GM12878 (cell line): ENCODE measurements around the gene SYCN. TPM values are rescaled to one million over a fixed set of nuclear protein-coding genes. Genes with fewer than 3 reads are reported as not detected.

Experiments used
- ATAC-seq: fragments of 200-7000 bp; cut with Tn5 transposase; 3 replicates; pipeline ENCODE4 v1.9.1; 2020; ENCODE audit warnings: mild to moderate bottlenecking, moderate library complexity
- BruUV-seq: library from RNA; stranded (reverse); fragments of 400-500 nt; replicated peaks from 2 replicates; lab custom pipeline; 2021; lab: Mats Ljungman, UMichigan
- CTCF ChIA-PET: fragments of 300-600 bp; sonication (Branson Sonifier 250); formaldehyde crosslinking; extraction: SDS; loops from one replicate; lab custom pipeline; 2021; ENCODE audit warnings: inconsistent platforms; lab: Yijun Ruan, JAX
- POLR2A ChIA-PET: fragments of 350-600 bp; formaldehyde crosslinking; extraction: SDS; loops from one replicate; lab custom pipeline; 2021; ENCODE audit warnings: inconsistent platforms; lab: Charles Lee
- RAD21 ChIA-PET: fragments of 300-600 bp; sonication (Branson Sonifier 250); formaldehyde crosslinking; loops from one replicate; lab custom pipeline; 2023; ENCODE audit warnings: antibody characterized with exemption; ENCODE audit not compliant: unreplicated experiment; lab: Charles Lee
- SMC1A ChIA-PET: fragments of 300-600 bp; sonication (Branson Sonifier 250); formaldehyde crosslinking; loops from one replicate; lab custom pipeline; 2023; ENCODE audit not compliant: unreplicated experiment, uncharacterized antibody; lab: Charles Lee
- DNase-seq: peaks from one replicate; pipeline ENCODE4 v3.0.0-alpha.2; 2011; ENCODE audit warnings: low read depth, low spot score
- FAIRE-seq: peaks from 3 replicates; lab custom pipeline; 2011; peaks lifted over from hg19 to GRCh38; lab: Jason Lieb, UNC
- H2AFZ ChIP-seq: 2 replicates; pipeline ENCODE4 v1.6.0; 2011; ENCODE audit warnings: low read depth, low read length, control low read depth; ENCODE audit not compliant: control insufficient read depth
- H3K27ac ChIP-seq: 2 replicates; pipeline ENCODE4 v1.5.1; 2011; ENCODE audit warnings: control low read depth; ENCODE audit not compliant: control insufficient read depth, insufficient read depth
- H3K27me3 ChIP-seq, 2 experiments: replicated peaks in 1 of 2; 2 replicates each; pipeline versions ENCODE4 v1.6.0 to v1.6.1; 2011; ENCODE audit warnings: low read length in 1 of 2; ENCODE audit not compliant: control insufficient read depth in 2 of 2, insufficient read depth in 2 of 2
- H3K36me3 ChIP-seq, 2 experiments: 2 replicates each; pipeline ENCODE4 v1.5.1; 2011; ENCODE audit warnings: low read length in 1 of 2; ENCODE audit not compliant: control insufficient read depth in 2 of 2, insufficient read depth in 2 of 2
- H3K4me1 ChIP-seq: 2 replicates; pipeline ENCODE4 v1.6.1; 2011; ENCODE audit warnings: mild to moderate bottlenecking, low read length, moderate library complexity, mixed read lengths; ENCODE audit not compliant: control insufficient read depth, insufficient read depth
- H3K4me2 ChIP-seq: 2 replicates; pipeline ENCODE4 v1.6.0; 2011; ENCODE audit warnings: control low read depth; ENCODE audit not compliant: control insufficient read depth, insufficient read depth
- H3K4me3 ChIP-seq: fragments of 200-600 bp; sonication (generic); 2 replicates; pipeline ENCODE4 v1.5.1; 2016
- H3K79me2 ChIP-seq: 2 replicates; pipeline ENCODE4 v1.6.0; 2011; ENCODE audit warnings: low read length; ENCODE audit not compliant: control insufficient read depth, insufficient read depth
- H3K9ac ChIP-seq: 2 replicates; pipeline ENCODE4 v1.8.0; 2011; ENCODE audit warnings: low read length, control low read depth, mixed read lengths; ENCODE audit not compliant: control insufficient read depth, insufficient read depth
- H3K9me3 ChIP-seq: replicated peaks from 3 replicates; pipeline ENCODE4 v1.5.1; 2011; ENCODE audit warnings: mild to moderate bottlenecking, low read length; ENCODE audit not compliant: control insufficient read depth, insufficient read depth
- H4K20me1 ChIP-seq: 2 replicates; pipeline ENCODE4 v1.6.0; 2011; ENCODE audit not compliant: control insufficient read depth, insufficient read depth
- EED ChIP-seq: sonication (generic); IDR thresholded peaks from 2 replicates; pipeline ENCODE4 v1.6.1; 2016; ENCODE audit warnings: antibody characterized with exemption, low read depth
- EGR1 ChIP-seq, 2 experiments: IDR thresholded peaks; 1 replicate in 1 of 2; 2 replicates in 1 of 2; pipeline ENCODE4 v1.6.1; 2011 to 2012; ENCODE audit warnings: low read depth in 2 of 2, low read length in 2 of 2, borderline replicate concordance in 1 of 2, mild to moderate bottlenecking in 1 of 2, moderate library complexity in 1 of 2
- POU2F2 ChIP-seq: IDR thresholded peaks from 3 replicates; pipeline ENCODE4 v1.6.1; 2011; ENCODE audit warnings: low read depth, mild to moderate bottlenecking, low read length, borderline replicate concordance
- WGBS: methylation state at CpG from one replicate; pipeline ENCODE4 v1.1.6; 2016; ENCODE audit warnings: low lambda C conversion rate; ENCODE audit not compliant: insufficient replicate concordance, insufficient coverage; ENCODE audit errors: missing lambda C conversion rate; 5-methylcytosine and 5-hydroxymethylcytosine counted together
- in situ Hi-C: fragments of 300-500 bp; cut with MboI; formaldehyde crosslinking; loops from 9 replicates; pipeline ENCODE4 v1.14.3; 2018; ENCODE audit warnings: mixed read lengths
- intact Hi-C: fragments of 100-400 bp; cut with micrococcal nuclease; formaldehyde crosslinking; loops from one replicate; pipeline ENCODE4 v1.14.2; 2022; ENCODE audit not compliant: unreplicated experiment
- polyA plus RNA-seq, 11 experiments: library from polyadenylated mRNA; depleted of rRNA in 4 of 11; unstranded in 6 of 11; stranded (reverse) in 5 of 11; fragments of >200 nt; fragmentation: Nextera tagmentation in 4 of 11; fragmentation: Illumina TruSeq in 1 of 11; extraction: Ambion mirVana in 4 of 11; extraction: Trizol in 1 of 11; gene quantifications; 1 replicate in 1 of 11; 2 replicates in 10 of 11; pipeline versions ENCODE4 v1.2.1 to v1.2.3, GENCODE V29; 2011 to 2016; ENCODE audit warnings: inconsistent platforms in 2 of 11, missing spikeins in 2 of 11, low read depth in 1 of 11
- total RNA-seq, 4 experiments: library from RNA; depleted of rRNA in 3 of 4; stranded (reverse); fragments of >200 nt in 3 of 4; fragmentation: Illumina TruSeq in 1 of 4; extraction: Trizol in 1 of 4; gene quantifications; 2 replicates each; pipeline versions ENCODE4 v1.2.1 to v1.2.3, GENCODE V29; 2013 to 2021
- TF ChIP-seq, protein P1 (sequence below): IDR thresholded peaks from 2 replicates; pipeline ENCODE4 v1.6.1; 2011; ENCODE audit warnings: low read depth, low read length, improper control_type of control experiment, borderline replicate concordance
- TF ChIP-seq, protein P2 (sequence below): fragments of 450-650 bp; IDR thresholded peaks from 2 replicates; pipeline ENCODE4 v1.6.1; 2018; ENCODE audit warnings: borderline replicate concordance, mild to moderate bottlenecking; ENCODE audit not compliant: partially characterized antibody
- TF ChIP-seq, protein P3 (sequence below): fragments of 450-650 bp; formaldehyde crosslinking; IDR thresholded peaks from 2 replicates; pipeline ENCODE4 v1.5.0; 2022; ENCODE audit warnings: mild to moderate bottlenecking, missing genetic modification characterization
- TF ChIP-seq, protein P4 (sequence below): fragments of 450-650 bp; IDR thresholded peaks from 2 replicates; pipeline ENCODE4 v1.6.1; 2016; ENCODE audit warnings: mild to moderate bottlenecking, moderate library complexity, borderline replicate concordance
- TF ChIP-seq, protein P5 (sequence below): fragments of 150-350 bp; IDR thresholded peaks from 2 replicates; pipeline ENCODE4 v1.6.1; 2016; ENCODE audit warnings: low read depth, low read length

Gene SYCN
- total and polyA plus RNA-seq, 10 of the 15 experiments (the other 5 are each of a cell fraction or from before 2014, with no cell fraction given), result 0.54 TPM; not detected in 9

DNA sequence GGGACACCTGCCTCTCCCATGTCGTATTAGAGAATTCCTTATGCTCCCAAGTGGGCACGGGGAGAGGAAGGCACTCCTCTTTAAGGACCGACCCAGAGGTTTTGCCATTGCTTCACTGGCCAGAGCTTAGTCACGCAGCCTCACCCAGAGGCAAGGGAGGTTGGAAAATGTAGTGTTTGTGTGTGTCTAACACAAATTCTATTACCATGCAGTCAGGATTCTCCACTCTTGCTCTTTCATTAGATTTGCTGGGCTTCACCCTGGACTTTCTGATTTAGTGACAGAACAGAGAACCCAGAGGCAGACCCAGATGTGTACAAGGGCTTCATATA, 21.9 kb downstream of the SYCN start:
- Histone ChIP-seq H3K36me3 (peaks cover 0 to 2% of the 10 kb centered on the region in 2 experiments; a peak in 2 of 4 replicates), H3K9me3 (no peaks in the 10 kb centered on the region), H3K27me3 (no peaks in the 10 kb centered on the region), H3K27ac (no peak overlapping the region), H3K79me2 (no peaks in the 10 kb centered on the region), H3K4me2 (no peak overlapping the region), H4K20me1 (no peaks in the 10 kb centered on the region; the same call in 1 of the 2 replicates), H3K4me3 (no peak overlapping the region), H2AFZ (no peak overlapping the region), H3K4me1 (no peaks in the 10 kb centered on the region), H3K9ac (no peak overlapping the region)
- no peak for FAIRE-seq
- BruUV-seq, result no TSS peak
- ChIA-PET POLR2A (no interaction called here), CTCF (no interaction called here), SMC1A (no interaction called here), RAD21 (interaction anchor here (0.6 kb wide), 1 partner anchor 223 kb away, joined by 3 read pairs; no protein-coding TSS in a partner anchor)
- in situ Hi-C loops, result no loop called here
- intact Hi-C loops, result no loop called here
- no peak for DNase-seq
- no peak for ATAC-seq
- 60% methylated on average over 4 of the region's 4 CpGs for WGBS
- TF ChIP-seq, protein P1, sequence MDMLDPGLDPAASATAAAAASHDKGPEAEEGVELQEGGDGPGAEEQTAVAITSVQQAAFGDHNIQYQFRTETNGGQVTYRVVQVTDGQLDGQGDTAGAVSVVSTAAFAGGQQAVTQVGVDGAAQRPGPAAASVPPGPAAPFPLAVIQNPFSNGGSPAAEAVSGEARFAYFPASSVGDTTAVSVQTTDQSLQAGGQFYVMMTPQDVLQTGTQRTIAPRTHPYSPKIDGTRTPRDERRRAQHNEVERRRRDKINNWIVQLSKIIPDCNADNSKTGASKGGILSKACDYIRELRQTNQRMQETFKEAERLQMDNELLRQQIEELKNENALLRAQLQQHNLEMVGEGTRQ, result no peak
- TF ChIP-seq EGR1 (IDR thresholded peaks at IDR 0.05; ENCODE audit: borderline replicate concordance in 1 of 2, low read depth in 2 of 2, low read length in 2 of 2) (no peak), EED (no peak), POU2F2 (no peak)
- TF ChIP-seq, protein P2, sequence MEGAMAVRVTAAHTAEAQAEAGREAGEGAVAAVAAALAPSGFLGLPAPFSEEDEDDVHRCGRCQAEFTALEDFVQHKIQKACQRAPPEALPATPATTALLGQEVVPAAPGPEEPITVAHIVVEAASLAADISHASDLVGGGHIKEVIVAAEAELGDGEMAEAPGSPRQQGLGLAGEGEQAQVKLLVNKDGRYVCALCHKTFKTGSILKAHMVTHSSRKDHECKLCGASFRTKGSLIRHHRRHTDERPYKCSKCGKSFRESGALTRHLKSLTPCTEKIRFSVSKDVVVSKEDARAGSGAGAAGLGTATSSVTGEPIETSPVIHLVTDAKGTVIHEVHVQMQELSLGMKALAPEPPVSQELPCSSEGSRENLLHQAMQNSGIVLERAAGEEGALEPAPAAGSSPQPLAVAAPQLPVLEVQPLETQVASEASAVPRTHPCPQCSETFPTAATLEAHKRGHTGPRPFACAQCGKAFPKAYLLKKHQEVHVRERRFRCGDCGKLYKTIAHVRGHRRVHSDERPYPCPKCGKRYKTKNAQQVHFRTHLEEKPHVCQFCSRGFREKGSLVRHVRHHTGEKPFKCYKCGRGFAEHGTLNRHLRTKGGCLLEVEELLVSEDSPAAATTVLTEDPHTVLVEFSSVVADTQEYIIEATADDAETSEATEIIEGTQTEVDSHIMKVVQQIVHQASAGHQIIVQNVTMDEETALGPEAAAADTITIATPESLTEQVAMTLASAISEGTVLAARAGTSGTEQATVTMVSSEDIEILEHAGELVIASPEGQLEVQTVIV, result no peak
- TF ChIP-seq, protein P3, sequence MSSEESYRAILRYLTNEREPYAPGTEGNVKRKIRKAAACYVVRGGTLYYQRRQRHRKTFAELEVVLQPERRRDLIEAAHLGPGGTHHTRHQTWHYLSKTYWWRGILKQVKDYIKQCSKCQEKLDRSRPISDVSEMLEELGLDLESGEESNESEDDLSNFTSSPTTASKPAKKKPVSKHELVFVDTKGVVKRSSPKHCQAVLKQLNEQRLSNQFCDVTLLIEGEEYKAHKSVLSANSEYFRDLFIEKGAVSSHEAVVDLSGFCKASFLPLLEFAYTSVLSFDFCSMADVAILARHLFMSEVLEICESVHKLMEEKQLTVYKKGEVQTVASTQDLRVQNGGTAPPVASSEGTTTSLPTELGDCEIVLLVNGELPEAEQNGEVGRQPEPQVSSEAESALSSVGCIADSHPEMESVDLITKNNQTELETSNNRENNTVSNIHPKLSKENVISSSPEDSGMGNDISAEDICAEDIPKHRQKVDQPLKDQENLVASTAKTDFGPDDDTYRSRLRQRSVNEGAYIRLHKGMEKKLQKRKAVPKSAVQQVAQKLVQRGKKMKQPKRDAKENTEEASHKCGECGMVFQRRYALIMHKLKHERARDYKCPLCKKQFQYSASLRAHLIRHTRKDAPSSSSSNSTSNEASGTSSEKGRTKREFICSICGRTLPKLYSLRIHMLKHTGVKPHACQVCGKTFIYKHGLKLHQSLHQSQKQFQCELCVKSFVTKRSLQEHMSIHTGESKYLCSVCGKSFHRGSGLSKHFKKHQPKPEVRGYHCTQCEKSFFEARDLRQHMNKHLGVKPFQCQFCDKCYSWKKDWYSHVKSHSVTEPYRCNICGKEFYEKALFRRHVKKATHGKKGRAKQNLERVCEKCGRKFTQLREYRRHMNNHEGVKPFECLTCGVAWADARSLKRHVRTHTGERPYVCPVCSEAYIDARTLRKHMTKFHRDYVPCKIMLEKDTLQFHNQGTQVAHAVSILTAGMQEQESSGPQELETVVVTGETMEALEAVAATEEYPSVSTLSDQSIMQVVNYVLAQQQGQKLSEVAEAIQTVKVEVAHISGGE, result no peak
- TF ChIP-seq, protein P4, sequence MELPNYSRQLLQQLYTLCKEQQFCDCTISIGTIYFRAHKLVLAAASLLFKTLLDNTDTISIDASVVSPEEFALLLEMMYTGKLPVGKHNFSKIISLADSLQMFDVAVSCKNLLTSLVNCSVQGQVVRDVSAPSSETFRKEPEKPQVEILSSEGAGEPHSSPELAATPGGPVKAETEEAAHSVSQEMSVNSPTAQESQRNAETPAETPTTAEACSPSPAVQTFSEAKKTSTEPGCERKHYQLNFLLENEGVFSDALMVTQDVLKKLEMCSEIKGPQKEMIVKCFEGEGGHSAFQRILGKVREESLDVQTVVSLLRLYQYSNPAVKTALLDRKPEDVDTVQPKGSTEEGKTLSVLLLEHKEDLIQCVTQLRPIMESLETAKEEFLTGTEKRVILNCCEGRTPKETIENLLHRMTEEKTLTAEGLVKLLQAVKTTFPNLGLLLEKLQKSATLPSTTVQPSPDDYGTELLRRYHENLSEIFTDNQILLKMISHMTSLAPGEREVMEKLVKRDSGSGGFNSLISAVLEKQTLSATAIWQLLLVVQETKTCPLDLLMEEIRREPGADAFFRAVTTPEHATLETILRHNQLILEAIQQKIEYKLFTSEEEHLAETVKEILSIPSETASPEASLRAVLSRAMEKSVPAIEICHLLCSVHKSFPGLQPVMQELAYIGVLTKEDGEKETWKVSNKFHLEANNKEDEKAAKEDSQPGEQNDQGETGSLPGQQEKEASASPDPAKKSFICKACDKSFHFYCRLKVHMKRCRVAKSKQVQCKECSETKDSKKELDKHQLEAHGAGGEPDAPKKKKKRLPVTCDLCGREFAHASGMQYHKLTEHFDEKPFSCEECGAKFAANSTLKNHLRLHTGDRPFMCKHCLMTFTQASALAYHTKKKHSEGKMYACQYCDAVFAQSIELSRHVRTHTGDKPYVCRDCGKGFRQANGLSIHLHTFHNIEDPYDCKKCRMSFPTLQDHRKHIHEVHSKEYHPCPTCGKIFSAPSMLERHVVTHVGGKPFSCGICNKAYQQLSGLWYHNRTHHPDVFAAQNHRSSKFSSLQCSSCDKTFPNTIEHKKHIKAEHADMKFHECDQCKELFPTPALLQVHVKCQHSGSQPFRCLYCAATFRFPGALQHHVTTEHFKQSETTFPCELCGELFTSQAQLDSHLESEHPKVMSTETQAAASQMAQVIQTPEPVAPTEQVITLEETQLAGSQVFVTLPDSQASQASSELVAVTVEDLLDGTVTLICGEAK, result no peak
- TF ChIP-seq, protein P5, sequence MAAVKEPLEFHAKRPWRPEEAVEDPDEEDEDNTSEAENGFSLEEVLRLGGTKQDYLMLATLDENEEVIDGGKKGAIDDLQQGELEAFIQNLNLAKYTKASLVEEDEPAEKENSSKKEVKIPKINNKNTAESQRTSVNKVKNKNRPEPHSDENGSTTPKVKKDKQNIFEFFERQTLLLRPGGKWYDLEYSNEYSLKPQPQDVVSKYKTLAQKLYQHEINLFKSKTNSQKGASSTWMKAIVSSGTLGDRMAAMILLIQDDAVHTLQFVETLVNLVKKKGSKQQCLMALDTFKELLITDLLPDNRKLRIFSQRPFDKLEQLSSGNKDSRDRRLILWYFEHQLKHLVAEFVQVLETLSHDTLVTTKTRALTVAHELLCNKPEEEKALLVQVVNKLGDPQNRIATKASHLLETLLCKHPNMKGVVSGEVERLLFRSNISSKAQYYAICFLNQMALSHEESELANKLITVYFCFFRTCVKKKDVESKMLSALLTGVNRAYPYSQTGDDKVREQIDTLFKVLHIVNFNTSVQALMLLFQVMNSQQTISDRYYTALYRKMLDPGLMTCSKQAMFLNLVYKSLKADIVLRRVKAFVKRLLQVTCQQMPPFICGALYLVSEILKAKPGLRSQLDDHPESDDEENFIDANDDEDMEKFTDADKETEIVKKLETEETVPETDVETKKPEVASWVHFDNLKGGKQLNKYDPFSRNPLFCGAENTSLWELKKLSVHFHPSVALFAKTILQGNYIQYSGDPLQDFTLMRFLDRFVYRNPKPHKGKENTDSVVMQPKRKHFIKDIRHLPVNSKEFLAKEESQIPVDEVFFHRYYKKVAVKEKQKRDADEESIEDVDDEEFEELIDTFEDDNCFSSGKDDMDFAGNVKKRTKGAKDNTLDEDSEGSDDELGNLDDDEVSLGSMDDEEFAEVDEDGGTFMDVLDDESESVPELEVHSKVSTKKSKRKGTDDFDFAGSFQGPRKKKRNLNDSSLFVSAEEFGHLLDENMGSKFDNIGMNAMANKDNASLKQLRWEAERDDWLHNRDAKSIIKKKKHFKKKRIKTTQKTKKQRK, result no peak
